Gastrocnemius medialis (tissue), 4 donors: ENCODE data around the gene MEGF11. TPM values are rescaled to one million over a fixed set of nuclear protein-coding genes. Genes with fewer than 3 reads are reported as not detected.

Experiments used
- ATAC-seq, 2 donors: fragments of 150-250 bp; one replicate each; pipeline ENCODE4 v1.9.1; 2016
- DNase-seq, 2 donors: peaks; one replicate each; pipeline ENCODE4 v3.0.0-alpha.2; 2019
- H3K27ac ChIP-seq, 4 donors: fragments of 200-600 bp; sonication (generic); 1 replicate in 1 of 4; 2 replicates in 3 of 4; pipeline ENCODE4 v1.5.1; 2016 to 2018; ENCODE audit warnings: mild to moderate bottlenecking in 2 of 4, moderate library complexity in 1 of 4
- H3K27me3 ChIP-seq, 3 donors: fragments of 200-600 bp; sonication (generic) in 2 of 3; 1 replicate in 1 of 3; 2 replicates in 2 of 3; pipeline versions ENCODE4 v1.5.1 to v1.6.0; 2016 to 2019; ENCODE audit warnings: mild to moderate bottlenecking in 1 of 3, moderate library complexity in 1 of 3
- H3K36me3 ChIP-seq, 2 donors: fragments of 200-600 bp; sonication (generic) in 1 of 2; one replicate each; pipeline ENCODE4 v1.5.1; 2017 to 2018
- H3K4me1 ChIP-seq, 2 donors: fragments of 200-600 bp; sonication (generic) in 1 of 2; one replicate each; pipeline ENCODE4 v1.5.1; 2016 to 2017; ENCODE audit warnings: mild to moderate bottlenecking in 2 of 2
- H3K4me3 ChIP-seq, 4 donors: fragments of 200-600 bp; sonication (generic) in 3 of 4; 1 replicate in 1 of 4; 2 replicates in 3 of 4; pipeline ENCODE4 v1.5.1; 2016 to 2019; ENCODE audit warnings: mild to moderate bottlenecking in 2 of 4
- H3K9me3 ChIP-seq, 3 donors: fragments of 200-600 bp; sonication (generic) in 2 of 3; 1 replicate in 1 of 3; 2 replicates in 2 of 3; pipeline ENCODE4 v1.5.1; 2016 to 2019
- POLR2A ChIP-seq, 2 donors: fragments of 450-650 bp; IDR thresholded peaks; one replicate each; pipeline ENCODE4 v1.6.1; 2017; ENCODE audit warnings: antibody characterized with exemption in 2 of 2, mild to moderate bottlenecking in 2 of 2, moderate library complexity in 2 of 2
- in situ Hi-C, 4 donors: fragments of 200-750 bp; cut with MboI; loops; one replicate each; pipeline versions ENCODE4 v1.15.0 to v1.8.0; 2017; ENCODE audit warnings: low sequenced_read_pairs in 4 of 4
- intact Hi-C: fragments of 100-400 bp; cut with DNase I; formaldehyde crosslinking; loops from one replicate; pipeline ENCODE4 v1.15.1; 2023; ENCODE audit warnings: low total_unique reads
- total RNA-seq, 4 donors: library from RNA; depleted of rRNA; stranded (reverse); fragments of >200 nt; gene quantifications; one replicate each; pipeline versions ENCODE4 v1.1.0 to v1.2.3, GENCODE V29; 2016
- TF ChIP-seq, protein P1 (sequence below), 5 experiments: fragments of 450-650 bp in 3 of 5; fragments of 200-600 bp in 2 of 5; sonication (generic) in 2 of 5; IDR thresholded peaks in 4 of 5; conservative IDR thresholded peaks in 1 of 5; 1 replicate in 4 of 5; 2 replicates in 1 of 5; pipeline ENCODE4 v1.5.1; 2016 to 2019; ENCODE audit warnings: antibody characterized with exemption in 5 of 5, mild to moderate bottlenecking in 3 of 5, moderate library complexity in 3 of 5

Gene MEGF11
- total RNA-seq, 4 donors from 2014 or later = not detected

DNA sequence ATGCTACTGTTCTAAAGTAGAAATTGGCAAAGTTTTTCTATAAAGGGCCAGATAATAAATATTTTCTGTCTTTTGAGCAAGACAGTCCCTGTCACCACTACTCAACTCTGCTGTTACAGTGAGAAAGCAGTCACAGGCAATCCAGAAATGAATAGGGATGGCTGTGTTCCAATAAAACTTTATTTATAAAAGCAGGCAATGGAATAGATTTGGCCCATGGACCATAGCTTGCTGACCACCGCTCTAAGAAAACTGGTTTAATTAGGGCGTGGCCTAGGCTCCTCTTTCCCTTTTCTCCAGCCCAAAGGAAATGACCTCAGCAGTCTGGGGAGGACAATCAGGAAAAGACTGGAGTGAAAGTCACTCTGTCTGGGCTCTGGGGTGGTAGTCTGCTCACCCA, 183.8 kb downstream of the MEGF11 start:
- Histone ChIP-seq H3K27me3 (no peaks in the 10 kb centered on the region), H3K4me1 (no peaks in the 10 kb centered on the region), H3K36me3 (no peaks in the 10 kb centered on the region), H3K27ac (no peak overlapping the region), H3K9me3 (no peaks in the 10 kb centered on the region), H3K4me3 (no peak overlapping the region)
- in situ Hi-C loops (no loop called here), intact Hi-C loops (no loop called here)
- ATAC-seq = no peak
- DNase-seq = no peak
- TF ChIP-seq, protein P1, sequence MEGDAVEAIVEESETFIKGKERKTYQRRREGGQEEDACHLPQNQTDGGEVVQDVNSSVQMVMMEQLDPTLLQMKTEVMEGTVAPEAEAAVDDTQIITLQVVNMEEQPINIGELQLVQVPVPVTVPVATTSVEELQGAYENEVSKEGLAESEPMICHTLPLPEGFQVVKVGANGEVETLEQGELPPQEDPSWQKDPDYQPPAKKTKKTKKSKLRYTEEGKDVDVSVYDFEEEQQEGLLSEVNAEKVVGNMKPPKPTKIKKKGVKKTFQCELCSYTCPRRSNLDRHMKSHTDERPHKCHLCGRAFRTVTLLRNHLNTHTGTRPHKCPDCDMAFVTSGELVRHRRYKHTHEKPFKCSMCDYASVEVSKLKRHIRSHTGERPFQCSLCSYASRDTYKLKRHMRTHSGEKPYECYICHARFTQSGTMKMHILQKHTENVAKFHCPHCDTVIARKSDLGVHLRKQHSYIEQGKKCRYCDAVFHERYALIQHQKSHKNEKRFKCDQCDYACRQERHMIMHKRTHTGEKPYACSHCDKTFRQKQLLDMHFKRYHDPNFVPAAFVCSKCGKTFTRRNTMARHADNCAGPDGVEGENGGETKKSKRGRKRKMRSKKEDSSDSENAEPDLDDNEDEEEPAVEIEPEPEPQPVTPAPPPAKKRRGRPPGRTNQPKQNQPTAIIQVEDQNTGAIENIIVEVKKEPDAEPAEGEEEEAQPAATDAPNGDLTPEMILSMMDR (IDR thresholded peaks at IDR 0.05 in 4 of 5, conservative IDR thresholded peaks at IDR 0.05 in 1 of 5) = no peak

DNA sequence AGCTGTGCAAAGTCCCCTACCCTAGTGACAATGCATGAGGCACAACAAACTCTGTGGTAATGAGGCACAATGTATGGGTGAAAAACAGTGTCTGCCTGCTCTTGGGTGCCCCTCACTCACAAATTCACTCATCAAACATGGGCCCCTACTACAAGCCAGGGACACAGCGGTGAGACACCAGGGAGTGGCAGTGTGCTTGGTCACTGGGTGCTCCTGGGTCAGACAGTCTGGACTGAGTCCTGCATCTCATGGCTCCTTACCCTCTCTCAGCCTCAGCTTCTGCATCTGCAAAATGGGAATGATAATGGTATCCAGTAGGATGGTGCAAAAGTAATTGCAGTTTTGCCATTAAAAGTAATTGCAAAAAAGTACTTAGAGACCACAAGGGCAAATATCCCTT, 184.7 kb downstream of the MEGF11 start:
- TF ChIP-seq, protein P1 (IDR thresholded peaks at IDR 0.05 in 4 of 5, conservative IDR thresholded peaks at IDR 0.05 in 1 of 5) = no peak
- TF ChIP-seq POLR2A (IDR thresholded peaks at IDR 0.05) = no peak
- Histone ChIP-seq H3K27ac (no peak overlapping the region), H3K4me3 (no peak overlapping the region), H3K27me3 (no peaks in the 10 kb centered on the region), H3K36me3 (no peaks in the 10 kb centered on the region), H3K4me1 (no peaks in the 10 kb centered on the region), H3K9me3 (no peaks in the 10 kb centered on the region)
- ATAC-seq (no peak), DNase-seq (no peak)
- in situ Hi-C loops = no loop called here
- intact Hi-C loops = no loop called here

DNA sequence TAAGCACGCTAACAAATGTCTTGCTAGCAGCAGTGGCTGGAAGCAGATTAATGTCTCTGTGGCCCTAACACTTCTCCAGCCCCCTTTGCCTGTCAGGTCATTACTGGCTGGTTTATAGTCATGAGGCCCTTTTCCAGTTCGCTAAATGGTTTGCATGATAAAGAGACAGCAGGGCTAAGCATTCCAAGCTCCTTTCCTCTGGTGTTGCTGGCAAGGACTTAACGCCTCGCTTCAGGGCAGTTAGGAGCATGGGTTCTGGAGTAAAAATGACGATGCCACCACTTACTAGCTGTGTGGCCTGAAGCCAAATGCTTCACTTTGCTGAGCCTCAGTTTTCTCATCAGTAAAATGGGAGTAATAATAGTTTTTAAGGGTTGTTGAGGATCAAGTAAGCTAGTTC, 185.9 kb downstream of the MEGF11 start:
- Histone ChIP-seq H3K4me1 (no peaks in the 10 kb centered on the region), H3K27ac (no peak overlapping the region), H3K9me3 (no peaks in the 10 kb centered on the region), H3K27me3 (no peaks in the 10 kb centered on the region), H3K36me3 (no peaks in the 10 kb centered on the region), H3K4me3 (no peak overlapping the region)
- no peak for ATAC-seq
- in situ Hi-C loops = no loop called here
- TF ChIP-seq POLR2A (IDR thresholded peaks at IDR 0.05) = no peak
- TF ChIP-seq, protein P1 (IDR thresholded peaks at IDR 0.05 in 4 of 5, conservative IDR thresholded peaks at IDR 0.05 in 1 of 5) = no peak
- no peak for DNase-seq
- intact Hi-C loops = no loop called here

DNA sequence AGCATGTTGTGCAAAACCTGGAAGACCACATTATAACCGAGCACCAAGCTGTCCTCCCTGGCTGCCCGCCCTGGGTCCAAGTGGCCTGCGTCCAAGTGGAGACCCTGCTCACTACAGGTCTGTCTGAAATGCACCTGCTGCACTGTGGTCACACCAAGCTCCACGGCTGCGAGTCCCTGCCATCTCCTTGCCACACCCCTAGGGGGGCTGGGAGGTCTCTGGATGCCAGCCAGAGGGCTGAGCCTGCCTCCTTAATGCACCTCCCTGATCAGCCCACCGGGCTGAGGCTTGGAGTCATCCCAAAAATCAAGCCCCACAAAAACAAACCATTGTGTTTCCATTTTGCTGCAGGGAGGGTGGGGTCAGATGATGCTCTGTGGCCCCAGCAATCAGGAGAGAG, 187.1 kb downstream of the MEGF11 start:
- Histone ChIP-seq H3K4me3 (no peak overlapping the region), H3K27ac (no peak overlapping the region), H3K4me1 (no peaks in the 10 kb centered on the region), H3K9me3 (no peaks in the 10 kb centered on the region), H3K36me3 (no peaks in the 10 kb centered on the region), H3K27me3 (no peaks in the 10 kb centered on the region)
- in situ Hi-C loops = no loop called here
- TF ChIP-seq POLR2A (IDR thresholded peaks at IDR 0.05) = no peak
- TF ChIP-seq, protein P1 (IDR thresholded peaks at IDR 0.05 in 4 of 5, conservative IDR thresholded peaks at IDR 0.05 in 1 of 5) = no peak
- intact Hi-C loops = no loop called here
- DNase-seq (no peak), ATAC-seq (no peak)

DNA sequence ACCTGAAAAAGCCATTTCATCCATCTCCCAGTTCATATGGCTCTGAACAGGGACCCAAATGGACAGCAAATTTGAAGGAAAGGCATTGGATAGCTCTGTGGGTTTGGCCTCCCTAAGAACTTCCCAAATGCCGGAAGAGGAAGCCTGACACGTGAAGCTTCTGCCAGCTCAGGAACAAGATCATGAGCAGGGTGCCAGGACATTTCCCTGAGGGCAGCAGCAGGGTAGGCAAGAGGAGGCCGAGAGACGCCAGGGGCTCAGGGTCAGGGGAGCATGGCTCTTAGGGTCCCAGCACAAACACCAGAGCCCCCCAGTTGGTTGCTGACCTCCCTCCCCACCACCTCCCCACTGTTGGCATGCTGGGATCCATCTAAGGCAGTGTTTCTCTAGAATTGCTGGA, 187.5 kb downstream of the MEGF11 start:
- Histone ChIP-seq H3K9me3 (no peaks in the 10 kb centered on the region), H3K27me3 (no peaks in the 10 kb centered on the region), H3K4me1 (no peaks in the 10 kb centered on the region), H3K36me3 (no peaks in the 10 kb centered on the region), H3K27ac (no peak overlapping the region), H3K4me3 (no peak overlapping the region)
- ATAC-seq (no peak), DNase-seq (no peak)
- in situ Hi-C loops (no loop called here), intact Hi-C loops (no loop called here)
- no peak for TF ChIP-seq POLR2A (IDR thresholded peaks at IDR 0.05)
- TF ChIP-seq, protein P1 (IDR thresholded peaks at IDR 0.05 in 4 of 5, conservative IDR thresholded peaks at IDR 0.05 in 1 of 5) = no peak
